ENCODE data around the gene ELF2.

- TF ChIP-seq CHD2 (IDR thresholded peaks at IDR 0.05; ENCODE audit: low read length) (no peak), HDAC2 (IDR thresholded peaks at IDR 0.05; ENCODE audit: borderline replicate concordance in 1 of 2, low read depth in 2 of 2, low read length in 2 of 2) (no peak), MAX (IDR thresholded peaks at IDR 0.05) (no peak), SRF (IDR thresholded peaks at IDR 0.05; ENCODE audit: low read depth, low read length) (no peak), CTCF (IDR thresholded peaks at IDR 0.05; ENCODE audit: control extremely low read depth in 1 of 3, insufficient read depth in 1 of 3, low read depth in 1 of 3, low read length in 3 of 3) (no peak)
These were observed 100.8 kb downstream of the ELF2 start for GRCh38 chr4:139076016-139076744.
